GM21367 (cell line): Measurements from ENCODE around the gene LAMC1.
"Not testable (repeated sequence)": the region's sequence is repeated elsewhere in the genome, so short reads cannot be mapped to it uniquely, and the experiment has no call there.

ENCODE experiments used
- ATAC-seq: cut with Tn5 transposase; IDR thresholded peaks from one replicate; pipeline ENCODE4 v1.9.1; 2021; ENCODE audit not compliant: unreplicated experiment

Gene LAMC1

DNA sequence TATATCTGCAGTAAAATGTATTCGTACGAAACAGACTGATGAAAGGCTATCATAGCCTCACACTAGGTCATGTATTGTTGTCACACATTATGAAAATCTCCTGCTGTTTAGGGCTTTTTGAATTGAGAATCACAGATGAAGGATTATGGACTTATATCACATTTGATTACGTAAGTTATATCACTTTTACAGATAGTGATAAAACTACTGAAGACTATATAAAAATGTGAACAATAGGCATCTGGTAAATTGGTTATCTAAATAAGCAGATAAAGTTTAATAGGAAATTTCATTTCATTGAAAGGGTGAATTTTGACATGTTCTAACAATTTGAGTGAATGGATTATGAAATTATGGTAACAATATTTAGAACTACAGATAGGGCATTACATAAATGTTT, 20.0 kb downstream of the LAMC1 start:
- ATAC-seq: no peak

DNA sequence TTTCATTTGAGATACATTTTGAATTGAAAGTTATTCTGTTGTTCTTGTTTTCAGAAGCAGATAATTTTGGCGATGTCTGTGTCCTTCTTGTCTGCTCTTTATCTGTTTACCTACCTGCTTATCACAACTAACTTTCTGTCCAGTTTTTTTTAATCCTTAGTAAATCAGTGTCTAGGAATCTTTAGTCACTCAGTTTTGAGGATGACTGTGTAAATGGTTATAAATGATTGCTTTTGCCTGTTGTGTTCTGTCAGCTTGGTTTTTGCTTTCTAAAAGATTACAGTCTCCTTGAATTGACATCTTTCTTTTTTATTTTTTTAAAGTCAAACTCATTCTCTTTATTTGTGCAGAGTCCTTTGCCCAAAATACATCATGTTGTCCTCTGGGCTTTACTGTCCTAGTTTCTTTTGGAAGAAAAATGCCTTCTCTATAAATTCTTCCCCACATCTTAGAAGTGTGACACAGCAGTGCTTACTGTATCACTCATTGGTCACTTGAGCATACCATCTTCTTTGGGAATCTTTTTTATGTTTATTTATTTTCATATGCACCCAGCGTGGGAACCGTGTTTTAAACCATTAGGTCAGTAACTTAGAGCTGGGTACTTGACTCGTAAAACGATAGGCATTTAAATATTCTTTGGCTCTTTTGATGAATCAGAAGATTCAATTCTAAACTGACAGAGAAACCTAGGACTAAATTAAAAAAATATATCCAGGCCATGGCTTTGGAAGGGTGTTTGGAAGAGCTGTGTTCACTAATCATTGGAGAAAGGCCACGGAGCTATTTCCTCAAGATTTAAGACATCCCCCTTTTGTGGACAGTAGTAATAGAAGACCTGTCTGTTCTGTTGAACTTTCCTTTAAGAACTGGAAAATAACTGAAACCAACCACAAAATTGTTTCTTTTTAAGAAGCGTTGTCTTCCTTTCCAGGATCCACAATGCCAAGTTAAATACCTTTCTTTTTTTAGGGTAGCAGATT, 20.9 kb downstream of the LAMC1 start:
- ATAC-seq: no peak

DNA sequence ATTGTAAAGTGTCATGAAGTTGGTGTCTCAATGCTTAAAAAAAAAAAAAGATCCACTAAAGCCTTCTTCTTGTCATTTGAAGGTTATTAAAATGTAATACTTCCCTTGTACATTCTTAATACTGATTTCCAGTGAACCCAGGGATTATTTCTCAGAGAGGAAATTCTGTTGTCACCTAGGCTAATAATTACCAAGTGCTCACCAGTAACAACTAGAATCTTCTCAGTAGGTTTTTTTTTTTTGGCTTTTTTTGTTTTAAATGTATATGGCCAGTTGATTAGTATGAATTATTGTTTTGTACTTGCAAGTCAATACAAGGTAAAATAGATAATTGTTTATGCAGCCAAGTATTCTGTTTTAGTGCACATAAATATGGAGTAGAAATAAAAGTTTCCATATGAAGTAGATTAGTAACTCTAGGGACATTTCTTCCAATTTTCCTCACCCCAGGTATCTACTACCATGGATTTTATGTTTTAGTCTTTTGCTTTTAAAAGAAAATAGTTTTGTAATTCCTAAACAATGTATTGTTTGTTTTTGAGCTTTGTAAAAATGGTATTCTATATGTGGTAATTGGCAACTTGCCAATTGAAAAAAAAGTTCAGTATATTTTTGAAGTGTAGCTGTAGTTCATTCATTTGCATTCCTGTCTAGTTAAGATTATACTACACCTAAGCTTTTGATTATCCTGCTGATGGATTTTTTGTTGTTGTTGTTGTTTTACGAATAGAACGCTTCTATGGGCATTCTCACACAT, 21.9 kb downstream of the LAMC1 start:
- no peak for ATAC-seq

DNA sequence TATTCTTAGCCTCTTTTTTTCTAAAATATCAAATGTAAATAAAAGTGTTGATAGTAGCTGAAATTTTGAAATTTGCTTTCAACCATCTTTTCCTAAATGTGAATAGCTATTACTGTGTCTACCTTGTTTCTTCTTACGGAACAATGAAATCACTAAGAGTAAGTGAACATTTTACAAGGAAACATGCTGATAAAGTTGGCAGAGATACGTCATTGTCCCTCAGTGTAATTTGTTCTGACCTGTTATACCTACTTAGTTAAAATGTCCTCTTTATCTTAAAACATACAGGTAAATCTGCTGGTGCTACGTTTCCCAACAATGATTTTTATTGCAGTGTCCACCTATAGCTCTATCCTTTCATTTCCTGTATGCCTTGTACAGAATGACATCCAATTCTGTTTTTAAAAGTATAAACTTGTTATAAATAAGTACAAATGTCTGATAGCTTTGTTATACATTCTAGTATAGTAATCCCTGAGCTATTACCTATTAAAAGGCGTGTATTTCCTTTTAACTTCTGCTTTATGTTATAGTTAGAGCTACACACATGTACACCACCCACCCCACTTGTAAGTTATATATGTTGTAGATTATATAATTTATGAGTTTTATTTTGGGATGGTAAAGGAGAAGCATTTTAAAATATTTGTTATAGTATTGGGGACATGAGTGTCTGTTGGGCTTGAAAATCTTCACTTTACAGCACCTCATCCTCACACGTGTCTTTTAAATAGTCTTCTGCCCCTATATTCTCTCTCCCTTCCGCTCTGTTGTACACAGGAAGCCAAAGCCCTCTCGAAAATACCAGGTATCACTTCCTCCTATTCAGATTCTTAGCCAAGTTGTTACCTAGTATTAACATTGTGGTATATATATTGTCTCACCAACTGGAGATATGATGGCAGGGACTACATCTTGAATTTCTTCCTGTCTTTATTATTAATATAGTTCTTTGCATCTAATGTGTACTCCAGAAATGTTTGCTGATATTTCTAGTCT, 25.2 kb downstream of the LAMC1 start:
- ATAC-seq: peak; percentile 99

DNA sequence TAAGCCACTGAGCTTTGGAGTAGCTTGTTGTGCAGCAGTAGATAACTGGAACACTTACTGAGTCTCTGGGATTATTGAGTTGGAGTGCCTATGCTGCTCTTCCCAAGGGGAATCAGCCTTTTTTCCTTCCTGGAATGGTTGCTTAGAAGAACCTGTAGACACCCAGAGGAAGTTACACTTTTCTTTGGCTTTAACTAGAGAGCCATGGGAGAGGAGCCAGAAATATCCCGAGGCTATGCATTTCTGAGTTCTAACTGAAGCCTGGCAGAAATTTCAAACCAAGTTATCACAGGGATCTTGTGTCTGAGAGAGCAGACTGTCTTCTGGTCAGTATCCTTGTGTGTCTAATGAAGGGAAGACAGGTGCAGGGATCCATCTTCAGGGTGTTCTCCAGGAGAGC, 28.3 kb downstream of the LAMC1 start:
- ATAC-seq: no peak

DNA sequence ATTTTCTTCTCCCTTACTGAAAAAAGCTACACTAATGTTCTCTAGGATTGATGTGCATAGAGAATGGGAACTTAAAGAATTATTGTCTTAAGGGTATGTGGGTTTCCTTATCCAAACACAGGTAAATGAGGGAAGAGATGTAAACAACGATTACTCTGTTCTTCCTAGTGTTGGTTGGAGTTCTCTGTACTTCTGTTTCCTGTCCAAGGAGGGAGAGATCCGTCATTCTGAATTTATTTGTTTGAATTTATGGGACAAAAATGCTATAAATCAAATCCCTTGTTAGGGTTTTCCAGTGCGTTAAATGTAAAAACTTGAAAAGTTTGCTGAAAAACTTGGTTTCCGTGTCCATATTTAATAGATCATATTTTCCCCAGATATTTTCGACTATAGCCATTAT, 29.6 kb downstream of the LAMC1 start:
- ATAC-seq: no peak

DNA sequence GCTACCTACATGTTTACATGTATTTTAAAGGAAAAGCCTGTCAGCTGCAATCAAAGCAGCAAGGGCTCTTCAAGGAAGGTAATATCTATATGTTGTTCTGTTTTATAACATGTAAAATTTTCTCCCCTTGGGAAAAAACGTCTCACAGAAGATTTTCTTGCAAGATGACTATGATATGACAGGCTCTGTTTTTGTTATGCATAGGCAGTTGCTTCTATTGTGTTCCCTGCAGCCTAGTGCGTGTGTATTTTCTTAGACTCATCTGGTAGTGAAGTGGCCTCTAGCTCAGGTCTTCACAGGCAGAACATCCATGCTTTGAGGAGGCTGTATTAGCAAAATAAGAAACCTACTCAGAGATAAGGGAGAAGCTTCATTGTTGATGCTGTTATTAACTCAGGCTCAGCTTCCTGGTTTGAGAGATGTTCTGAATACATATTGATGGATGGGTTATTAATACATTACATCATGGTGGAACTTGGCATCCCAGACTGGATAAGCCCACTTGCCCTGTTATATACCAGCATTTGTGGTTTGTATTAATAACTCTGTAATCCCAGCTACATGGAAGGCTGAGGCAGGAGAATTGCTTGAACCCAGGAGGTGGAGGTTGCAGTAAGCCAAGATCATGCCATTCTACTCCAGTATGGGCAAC, 35.8 kb downstream of the LAMC1 start:
- no peak for ATAC-seq

DNA sequence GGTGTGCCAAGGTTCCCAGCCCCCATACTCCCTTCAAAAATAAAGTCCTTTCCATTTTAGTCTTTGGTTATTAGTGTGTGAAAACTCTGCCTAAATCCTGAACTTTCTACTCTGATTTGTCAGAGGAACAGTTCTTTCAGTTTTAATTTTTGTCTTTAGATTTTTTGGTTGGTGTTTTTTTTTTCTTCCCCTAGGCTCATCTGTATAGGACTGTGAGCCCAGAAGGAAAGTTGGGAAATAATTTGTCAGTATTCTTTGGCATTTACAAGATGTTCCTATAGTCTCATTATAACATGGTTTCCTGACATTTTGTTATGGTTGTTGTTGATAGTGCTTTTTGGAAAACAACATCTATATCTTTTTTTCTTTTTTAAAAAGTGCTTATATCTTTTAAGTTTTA, 38.0 kb downstream of the LAMC1 start:
- ATAC-seq: no peak

DNA sequence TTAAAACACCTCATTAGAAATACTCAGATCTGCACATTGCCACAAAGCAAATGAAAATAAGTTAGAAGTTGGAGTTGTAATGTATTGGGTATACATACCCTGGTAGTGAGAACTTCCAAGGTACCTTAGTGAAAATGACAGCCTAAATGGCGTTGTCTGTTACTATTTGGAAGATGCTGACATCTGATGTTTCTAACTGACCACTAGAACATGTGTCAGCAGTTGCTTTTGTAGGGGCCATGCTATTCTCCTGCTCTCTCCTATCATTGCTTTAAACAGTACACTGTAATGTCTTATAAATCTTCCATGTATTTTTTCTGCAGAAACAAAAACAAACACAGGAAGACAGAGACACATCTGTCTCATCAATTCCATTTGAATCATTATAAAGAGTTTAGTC, 40.1 kb downstream of the LAMC1 start:
- no peak for ATAC-seq

DNA sequence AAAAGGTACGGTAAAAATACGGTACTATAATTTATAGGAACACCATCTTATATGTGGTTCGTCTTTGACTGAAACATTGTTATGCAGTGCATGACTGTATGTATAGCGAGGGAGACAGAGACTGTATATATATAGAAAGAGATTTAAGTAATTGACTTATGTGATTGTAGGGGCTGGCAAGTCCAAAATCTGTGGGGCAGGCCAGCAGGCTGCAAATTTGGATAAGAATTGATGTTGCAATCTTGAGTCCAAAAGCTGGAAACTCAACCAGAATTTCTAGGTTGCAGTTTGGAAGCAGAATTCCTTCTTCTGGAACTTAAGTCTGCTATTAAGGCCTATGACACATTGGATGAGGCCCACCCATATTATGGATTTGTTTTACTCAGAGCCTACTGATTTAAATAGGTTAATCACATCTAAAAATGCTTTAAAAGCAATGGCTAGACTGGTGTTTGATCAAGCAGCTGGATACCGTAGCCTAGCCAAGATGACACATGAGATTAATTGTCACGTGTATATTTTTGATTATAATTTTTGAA, 42.0 kb downstream of the LAMC1 start:
- ATAC-seq: no peak

DNA sequence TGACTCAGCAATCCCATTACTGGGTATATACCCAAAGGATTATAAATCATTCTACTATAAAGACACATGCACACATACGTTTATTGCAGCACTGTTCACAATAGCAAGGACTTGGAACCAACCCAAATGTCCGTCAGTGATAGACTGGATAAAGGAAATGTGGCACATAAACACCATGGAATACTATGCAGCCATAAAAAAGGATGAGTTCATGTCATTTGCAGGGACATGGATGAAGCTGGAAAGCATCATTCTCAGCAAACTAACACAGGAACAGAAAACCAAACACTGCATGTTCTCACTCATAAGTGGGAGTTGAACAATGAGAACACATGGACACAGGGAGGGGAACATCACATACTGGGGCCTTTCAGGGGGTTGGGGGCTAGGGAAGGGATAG, 43.2 kb downstream of the LAMC1 start:
- not testable (repeated sequence) for ATAC-seq

DNA sequence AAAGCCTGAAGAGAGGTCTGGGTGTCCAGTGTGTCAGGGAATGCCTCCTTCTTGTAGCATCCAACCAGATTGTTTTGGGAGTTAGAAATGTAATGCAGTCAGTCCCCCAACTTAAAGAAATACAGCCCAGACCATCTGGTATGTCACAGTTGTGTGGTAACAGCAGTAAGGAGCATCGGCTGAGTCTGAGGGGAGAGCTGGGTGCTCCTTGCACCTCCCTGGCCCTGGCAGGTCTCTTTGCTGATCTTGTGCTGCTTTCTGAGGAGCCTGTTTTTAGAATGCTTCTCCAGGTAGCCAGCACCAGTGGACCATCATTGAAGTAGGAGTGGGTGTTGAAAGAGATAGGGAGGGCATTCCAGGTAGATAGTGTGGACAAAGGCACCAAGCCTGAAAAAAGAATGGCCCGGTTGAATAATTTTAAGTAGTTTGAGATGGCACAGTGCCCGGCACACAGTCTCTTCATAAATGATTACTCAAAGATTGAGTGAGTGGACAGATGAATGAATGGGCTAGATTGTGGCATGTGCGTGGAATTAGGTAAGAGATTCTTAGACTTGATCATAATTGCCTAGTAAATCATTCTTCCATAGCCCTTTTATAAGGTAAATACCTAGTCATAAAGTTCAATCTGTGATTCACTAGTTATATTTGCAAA, 46.5 kb downstream of the LAMC1 start:
- no peak for ATAC-seq

DNA sequence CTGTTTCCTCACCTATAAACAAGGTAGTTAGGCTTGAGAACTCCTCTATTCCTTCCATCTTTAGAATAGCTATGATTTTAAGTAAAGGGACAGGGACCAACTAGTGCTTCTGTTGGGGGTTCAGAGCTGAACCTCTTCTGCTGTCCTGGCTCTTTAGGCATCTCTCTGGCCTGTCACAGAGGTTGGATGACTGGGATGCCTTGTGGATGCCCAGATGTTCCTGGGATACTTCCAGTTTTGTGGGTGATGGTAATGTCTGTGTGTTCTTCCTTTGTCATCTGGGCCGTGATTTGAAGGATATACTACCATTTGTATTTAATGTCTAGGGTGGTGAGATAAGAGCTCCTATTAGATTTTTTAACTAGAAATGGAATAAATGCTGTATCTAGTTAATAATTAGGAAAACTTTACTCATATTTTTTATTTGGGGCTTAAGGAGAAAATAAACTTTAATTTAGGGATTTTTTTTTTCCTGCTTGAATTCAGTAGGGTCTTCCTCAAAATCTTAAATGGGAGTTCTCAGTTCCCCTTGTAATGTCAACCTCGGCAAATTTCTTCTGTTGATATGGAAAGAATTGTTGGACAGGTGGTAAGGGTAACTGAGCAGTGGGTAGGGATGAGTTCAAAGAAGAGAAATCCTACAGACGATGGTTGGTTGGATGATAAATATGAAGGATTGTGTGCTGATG, 47.2 kb downstream of the LAMC1 start:
- ATAC-seq: no peak

DNA sequence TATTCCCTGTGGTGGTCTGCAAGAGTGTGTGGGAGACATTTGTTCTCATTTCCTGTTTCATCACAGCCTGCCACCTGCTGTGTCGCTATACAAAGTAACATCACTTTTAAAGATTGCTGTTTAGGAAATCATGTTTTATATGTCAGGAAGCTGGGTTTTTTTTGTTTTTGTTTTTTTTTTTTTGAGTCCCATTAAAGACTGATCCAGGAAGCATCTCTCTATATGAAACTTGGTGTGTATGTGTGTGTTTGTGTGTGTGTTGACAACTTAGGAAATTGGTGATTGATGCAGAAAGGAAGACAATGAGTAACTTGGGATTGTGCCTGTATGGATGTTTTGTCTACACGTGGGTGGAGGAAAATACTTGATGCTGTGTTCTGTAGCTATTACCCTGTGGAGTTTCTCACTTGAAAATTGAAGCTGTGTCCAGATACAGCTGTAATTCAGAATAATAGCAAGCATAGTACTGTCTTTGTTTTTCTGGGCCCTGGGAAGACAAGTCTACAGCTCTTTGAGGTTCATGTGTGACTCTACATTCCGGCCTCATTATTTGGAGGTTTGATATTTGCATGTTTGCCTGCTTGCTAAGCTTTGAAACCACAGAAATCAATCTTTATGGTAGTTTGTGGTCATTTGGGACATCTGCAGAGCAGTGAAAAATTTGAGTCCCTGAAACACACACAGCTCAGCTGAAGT, 47.9 kb downstream of the LAMC1 start:
- ATAC-seq: peak; percentile 89

DNA sequence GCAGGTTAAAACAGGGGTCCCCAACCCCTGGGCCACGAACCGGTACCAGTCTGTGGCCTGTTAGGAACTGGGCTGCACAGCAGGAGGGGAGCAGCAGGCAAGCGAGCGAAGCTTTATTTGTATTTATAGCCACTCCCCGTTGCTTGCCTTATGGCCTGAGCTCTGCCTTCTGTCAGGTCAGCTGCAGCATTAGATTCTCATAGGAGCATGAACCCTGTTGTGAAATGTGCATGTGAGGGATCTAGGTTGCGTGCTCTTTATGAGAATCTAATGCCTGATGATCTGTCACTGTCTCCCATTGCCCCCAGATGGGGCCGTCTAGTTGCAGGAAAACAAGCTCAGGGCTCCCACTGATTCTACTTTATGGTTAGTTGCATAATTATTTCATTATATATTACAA, 49.4 kb downstream of the LAMC1 start:
- ATAC-seq: not testable (repeated sequence)

DNA sequence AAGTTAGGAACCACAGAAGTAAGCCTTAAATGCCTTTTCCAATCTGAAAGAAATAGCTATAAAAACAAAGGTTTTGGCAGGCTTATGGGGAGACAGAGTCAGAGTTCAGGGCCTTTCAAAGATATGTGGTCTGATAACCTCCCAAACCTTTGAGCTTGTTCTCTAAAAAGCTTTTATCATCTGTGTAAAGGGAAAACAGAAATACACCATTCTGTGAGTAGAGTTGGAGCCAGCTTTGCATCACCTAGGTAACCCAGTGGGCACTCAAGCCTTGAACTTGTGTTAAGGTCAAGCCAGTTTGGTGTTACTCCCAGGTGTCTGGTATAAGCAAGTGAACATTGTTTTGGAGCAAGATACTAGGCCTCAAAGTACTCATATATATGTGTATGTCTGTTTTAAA, 50.1 kb downstream of the LAMC1 start:
- ATAC-seq: no peak

DNA sequence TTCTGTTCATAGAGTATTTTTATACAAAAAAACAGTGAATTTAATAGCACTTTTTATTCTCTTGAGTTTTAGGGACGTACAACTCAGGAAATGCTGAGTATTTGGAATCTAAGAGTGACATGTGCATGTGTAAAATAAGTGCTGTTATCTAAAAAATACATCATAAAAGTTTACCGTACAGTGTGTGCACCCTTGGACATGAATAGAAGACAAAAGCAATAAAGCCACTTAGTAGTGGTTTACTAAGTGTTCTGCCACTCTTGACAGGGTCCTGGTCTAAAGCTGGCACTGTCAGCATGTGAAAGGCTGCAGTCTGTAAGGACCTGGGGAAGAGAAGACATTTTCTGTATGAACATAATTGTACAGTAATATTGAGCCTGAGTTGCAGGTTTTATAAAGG, 51.0 kb downstream of the LAMC1 start:
- no peak for ATAC-seq

DNA sequence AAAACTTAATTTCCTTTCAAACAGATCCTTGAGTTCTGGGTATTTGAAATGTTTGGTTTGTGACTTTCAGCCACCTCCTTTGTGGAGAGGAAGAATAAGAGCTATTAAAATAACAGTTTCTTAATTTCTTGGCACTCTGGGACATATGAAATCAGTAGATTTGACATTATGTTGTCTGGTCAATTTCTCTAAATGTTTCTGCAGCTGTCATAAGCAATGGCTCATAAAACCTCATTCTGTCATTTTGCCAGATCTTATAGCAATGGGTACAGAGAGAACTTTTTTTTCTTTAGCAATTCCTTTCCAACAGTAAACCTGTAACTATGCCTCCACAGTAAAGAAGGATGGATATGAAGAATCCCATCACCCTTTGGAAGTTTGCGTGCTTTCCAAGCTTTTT, 52.6 kb downstream of the LAMC1 start:
- ATAC-seq: no peak
